HL-60 (cell line): ENCODE data around the gene NEB.

ENCODE experiments used
- DNase-seq, 2 experiments: peaks; one replicate each; pipeline ENCODE4 v3.0.0-alpha.2; 2010 to 2020; ENCODE audit warnings: low read depth in 1 of 2, low spot score in 1 of 2
- H3K27ac ChIP-seq: fragments of 250-450 bp; sonication (Bioruptor Pico); replicated peaks from 2 replicates; pipeline ENCODE4 v1.5.1; 2020; ENCODE audit warnings: mild to moderate bottlenecking, moderate library complexity
- H3K27me3 ChIP-seq: fragments of 250-450 bp; sonication (Bioruptor Pico); 2 replicates; pipeline ENCODE4 v1.5.1; 2021; ENCODE audit warnings: mild to moderate bottlenecking, moderate library complexity; ENCODE audit not compliant: insufficient read depth, poor library complexity, severe bottlenecking
- H3K4me3 ChIP-seq: replicated peaks from 2 replicates; pipeline ENCODE4 v1.5.1; 2011; ENCODE audit warnings: mild to moderate bottlenecking, control low read depth, low read length; ENCODE audit not compliant: insufficient read depth
- CTCF ChIP-seq: IDR thresholded peaks from one replicate; pipeline ENCODE4 v1.5.1; 2011; ENCODE audit warnings: low read length, control low read depth, inconsistent platforms; ENCODE audit not compliant: insufficient read depth
- GABPA ChIP-seq: IDR thresholded peaks from 2 replicates; pipeline ENCODE4 v1.6.1; 2012; ENCODE audit warnings: low read depth
- POLR2AphosphoS5 ChIP-seq: IDR thresholded peaks from 2 replicates; pipeline ENCODE4 v1.6.1; 2012; ENCODE audit warnings: low read depth
- REST ChIP-seq: IDR thresholded peaks from 2 replicates; pipeline ENCODE4 v1.6.1; 2012; ENCODE audit warnings: low read depth; ENCODE audit not compliant: insufficient replicate concordance
- SPI1 ChIP-seq: IDR thresholded peaks from 2 replicates; pipeline ENCODE4 v1.6.1; 2012; ENCODE audit warnings: low read depth, mild to moderate bottlenecking, borderline replicate concordance

Gene NEB

GRCh38 chr2:151654891-151655290 is 79.4 kb downstream of the NEB start:
- no peak overlapping the region for H3K27ac ChIP-seq
- peak in 1 of 2 experiments; percentile 16 for DNase-seq
- no peak for TF ChIP-seq REST
- TF ChIP-seq CTCF, result no peak
- TF ChIP-seq SPI1, result no peak
- no peak for TF ChIP-seq GABPA
- no peak for TF ChIP-seq POLR2AphosphoS5
- H3K4me3 ChIP-seq, result no peak overlapping the region
- H3K27me3 ChIP-seq, result no peaks in the 10 kb centered on the region

GRCh38 chr2:151654085-151654484 is 80.2 kb downstream of the NEB start:
- DNase-seq, result no peak
- TF ChIP-seq POLR2AphosphoS5, result no peak
- no peak for TF ChIP-seq CTCF
- TF ChIP-seq SPI1, result no peak
- TF ChIP-seq REST, result no peak
- no peak for TF ChIP-seq GABPA
- H3K4me3 ChIP-seq, result no peak overlapping the region

DNA sequence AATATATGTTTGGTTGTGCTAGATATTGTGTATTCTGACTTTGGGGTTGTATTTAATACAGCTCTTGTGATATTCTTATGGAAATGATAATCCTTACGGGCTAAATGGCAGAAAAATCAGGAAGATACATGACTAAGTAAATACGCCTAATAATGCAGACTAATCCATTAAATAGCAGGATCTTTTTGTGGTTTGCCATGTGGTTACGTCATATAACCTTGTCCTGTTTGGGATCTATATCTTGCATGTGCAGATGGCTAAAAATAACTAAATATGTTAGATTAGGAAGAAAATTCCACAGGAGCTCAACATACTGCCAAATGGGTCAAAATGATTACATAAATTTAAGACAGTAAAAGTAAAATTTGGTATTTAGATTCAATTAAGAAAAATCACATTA is 83.0 kb downstream of the NEB start:
- no peak for DNase-seq
- TF ChIP-seq CTCF, result no peak
- TF ChIP-seq SPI1, result no peak
- no peak for TF ChIP-seq GABPA
- TF ChIP-seq POLR2AphosphoS5, result no peak
- no peak for TF ChIP-seq REST
- Histone ChIP-seq H3K27ac (no peak overlapping the region), H3K4me3 (no peak overlapping the region), H3K27me3 (no peaks in the 10 kb centered on the region)

More at GRCh38 chr2:151654085-151654484, 80.2 kb downstream of the NEB start:
- Histone ChIP-seq H3K27ac (no peak overlapping the region), H3K27me3 (no peaks in the 10 kb centered on the region)
